CD4-positive, alpha-beta memory T cell (primary cell): Measurements from ENCODE around the gene UMOD. TPM values are rescaled to one million over a fixed set of nuclear protein-coding genes. Genes with fewer than 3 reads are reported as not detected.

ENCODE experiments used
- CTCF ChIA-PET: fragments of 350-600 bp; sonication (Branson Sonifier 250); formaldehyde crosslinking; loops from one replicate; lab custom pipeline; 2021; ENCODE audit warnings: inconsistent platforms; ENCODE audit not compliant: partially characterized antibody; lab: Charles Lee
- POLR2A ChIA-PET: fragments of 350-600 bp; sonication (Branson Sonifier 250); formaldehyde crosslinking; loops from one replicate; lab custom pipeline; 2021; ENCODE audit not compliant: partially characterized antibody; lab: Charles Lee
- DNase-seq, 5 donors: peaks; one replicate each; pipeline versions ENCODE4 v3.0.0 to v3.0.0-alpha.2; 2020 to 2022; ENCODE audit warnings: mixed read lengths in 1 of 5
- H3K27ac ChIP-seq: one replicate; pipeline ENCODE4 v1.7.0; 2013; ENCODE audit warnings: low read depth, low read length
- H3K27me3 ChIP-seq: 2 replicates; pipeline ENCODE4 v1.7.0; 2013; ENCODE audit warnings: mild to moderate bottlenecking, low read length, moderate library complexity; ENCODE audit not compliant: insufficient read depth
- H3K36me3 ChIP-seq: 2 replicates; pipeline ENCODE4 v1.7.0; 2013; ENCODE audit warnings: mild to moderate bottlenecking, low read length, moderate library complexity; ENCODE audit not compliant: insufficient read depth
- H3K4me1 ChIP-seq: 2 replicates; pipeline ENCODE4 v1.7.0; 2013; ENCODE audit warnings: mild to moderate bottlenecking, low read length, moderate library complexity; ENCODE audit not compliant: insufficient read depth
- H3K4me3 ChIP-seq, 2 donors: one replicate each; pipeline ENCODE4 v1.7.0; 2013; ENCODE audit warnings: low read length in 2 of 2, mild to moderate bottlenecking in 1 of 2
- H3K9me3 ChIP-seq, 2 donors: one replicate each; pipeline ENCODE4 v1.7.0; 2013; ENCODE audit warnings: low read length in 2 of 2, control low read depth in 1 of 2; ENCODE audit not compliant: control insufficient read depth in 1 of 2
- H3K27ac Mint-ChIP-seq, 7 donors: one replicate each; pipeline ENCODE4 v1.8.0; 2020 to 2021; ENCODE audit warnings: mixed read lengths in 7 of 7, mild to moderate bottlenecking in 6 of 7, inconsistent platforms in 3 of 7, moderate library complexity in 3 of 7
- H3K27me3 Mint-ChIP-seq, 2 donors: one replicate each; pipeline ENCODE4 v1.8.0; 2020 to 2021; ENCODE audit warnings: mixed read lengths in 2 of 2
- H3K36me3 Mint-ChIP-seq, 2 donors: one replicate each; pipeline ENCODE4 v1.8.0; 2020 to 2021; ENCODE audit warnings: mixed read lengths in 2 of 2, inconsistent platforms in 1 of 2, mild to moderate bottlenecking in 1 of 2
- H3K4me1 Mint-ChIP-seq, 4 donors: one replicate each; pipeline ENCODE4 v1.8.0; 2020 to 2021; ENCODE audit warnings: mixed read lengths in 4 of 4, mild to moderate bottlenecking in 1 of 4
- H3K4me3 Mint-ChIP-seq, 8 donors: one replicate each; pipeline ENCODE4 v1.8.0; 2020 to 2021; ENCODE audit warnings: mixed read lengths in 8 of 8, mild to moderate bottlenecking in 7 of 8, moderate library complexity in 6 of 8, inconsistent platforms in 3 of 8
- H3K9me3 Mint-ChIP-seq, 8 donors: one replicate each; pipeline ENCODE4 v1.8.0; 2020 to 2021; ENCODE audit warnings: mixed read lengths in 8 of 8, mild to moderate bottlenecking in 5 of 8, inconsistent platforms in 3 of 8, moderate library complexity in 1 of 8
- intact Hi-C: fragments of 100-400 bp; cut with micrococcal nuclease; formaldehyde crosslinking; loops from one replicate; pipeline ENCODE4 v1.15.1; 2023
- polyA plus RNA-seq, 2 donors: library from polyadenylated mRNA; unstranded; fragments of 300-500 nt; fragmentation: Illumina TruSeq; gene quantifications; one replicate each; pipeline ENCODE4 v1.2.3, GENCODE V29; 2021
- total RNA-seq, 2 experiments: library from RNA; stranded (reverse); gene quantifications; one replicate each; pipeline ENCODE4 v1.2.3, GENCODE V29; 2021

Gene UMOD
- total and polyA plus RNA-seq, 4 experiments from 2014 or later, result not detected

- Mint-ChIP-seq H3K4me3 (no peak overlapping the region), H3K27ac (no peak overlapping the region), H3K9me3 (peaks cover 0 to 5% (median 1%) of the 10 kb centered on the region in 8 donors), H3K36me3 (no peaks in the 10 kb centered on the region), H3K27me3 (peaks cover 2 to 5% of the 10 kb centered on the region in 2 donors), H3K4me1 (no peaks in the 10 kb centered on the region)
- Histone ChIP-seq H3K36me3 (no peaks in the 10 kb centered on the region), H3K9me3 (no peaks in the 10 kb centered on the region), H3K27ac (no peak overlapping the region), H3K4me1 (no peaks in the 10 kb centered on the region), H3K27me3 (no peaks in the 10 kb centered on the region), H3K4me3 (no peak overlapping the region)
- DNase-seq, result no peak
- ChIA-PET CTCF (no interaction called here), POLR2A (no interaction called here)
- intact Hi-C loops, result no loop called here
Measured at GRCh38 chr16:20285993-20286499, 66.5 kb downstream of the UMOD start.

Other genes starting within 250 kb of the UMOD start
- gene GP2, start 25.2 kb downstream of the UMOD start, total RNA-seq, result not detected
- not detected for gene GP2, start 25.2 kb downstream of the UMOD start, polyA plus RNA-seq
- not detected for gene PDILT, start 52.0 kb upstream of the UMOD start, total RNA-seq
- gene PDILT, start 52.0 kb upstream of the UMOD start, polyA plus RNA-seq, result not detected
- gene ACSM5, start 56.8 kb upstream of the UMOD start, total RNA-seq, result not detected
- gene ACSM5, start 56.8 kb upstream of the UMOD start, polyA plus RNA-seq, result not detected
- gene ACSM2A, start 98.8 kb upstream of the UMOD start, total RNA-seq, result not detected
- gene ACSM2A, start 98.8 kb upstream of the UMOD start, polyA plus RNA-seq, result not detected
- not detected for gene ACSM2B, start 223.7 kb upstream of the UMOD start, total RNA-seq
- not detected for gene ACSM2B, start 223.7 kb upstream of the UMOD start, polyA plus RNA-seq